ENCODE results near the gene STEEP1. TPM values are rescaled to one million over a fixed set of nuclear protein-coding genes. Genes with fewer than 3 reads are reported as not detected.

The STEEP1 gene
- total RNA-seq, 1 experiment from 2014 or later, result 30.4 TPM

DNA sequence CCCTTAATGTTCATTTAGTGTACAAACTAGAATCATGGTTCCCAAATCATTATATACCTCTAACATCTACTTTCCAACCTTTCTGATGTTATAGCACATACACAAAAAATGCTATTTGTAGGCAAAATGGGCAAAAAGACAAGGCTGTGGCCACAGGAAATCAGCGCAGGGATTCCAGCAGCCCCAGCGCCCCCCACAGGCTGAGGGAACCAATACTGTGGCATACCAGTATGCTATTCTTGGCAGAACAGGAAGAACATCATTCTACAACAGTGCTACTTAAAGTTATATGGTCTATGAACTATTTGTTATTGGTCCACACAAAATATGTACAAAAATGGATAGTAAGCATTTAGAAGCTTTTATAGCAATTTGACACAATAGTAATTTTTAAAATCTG is 25.3 kb downstream of the STEEP1 start:
- no peak overlapping the region for H3T11ph ChIP-seq (ENCODE audit: low read length)
- TF ChIP-seq, protein P1, sequence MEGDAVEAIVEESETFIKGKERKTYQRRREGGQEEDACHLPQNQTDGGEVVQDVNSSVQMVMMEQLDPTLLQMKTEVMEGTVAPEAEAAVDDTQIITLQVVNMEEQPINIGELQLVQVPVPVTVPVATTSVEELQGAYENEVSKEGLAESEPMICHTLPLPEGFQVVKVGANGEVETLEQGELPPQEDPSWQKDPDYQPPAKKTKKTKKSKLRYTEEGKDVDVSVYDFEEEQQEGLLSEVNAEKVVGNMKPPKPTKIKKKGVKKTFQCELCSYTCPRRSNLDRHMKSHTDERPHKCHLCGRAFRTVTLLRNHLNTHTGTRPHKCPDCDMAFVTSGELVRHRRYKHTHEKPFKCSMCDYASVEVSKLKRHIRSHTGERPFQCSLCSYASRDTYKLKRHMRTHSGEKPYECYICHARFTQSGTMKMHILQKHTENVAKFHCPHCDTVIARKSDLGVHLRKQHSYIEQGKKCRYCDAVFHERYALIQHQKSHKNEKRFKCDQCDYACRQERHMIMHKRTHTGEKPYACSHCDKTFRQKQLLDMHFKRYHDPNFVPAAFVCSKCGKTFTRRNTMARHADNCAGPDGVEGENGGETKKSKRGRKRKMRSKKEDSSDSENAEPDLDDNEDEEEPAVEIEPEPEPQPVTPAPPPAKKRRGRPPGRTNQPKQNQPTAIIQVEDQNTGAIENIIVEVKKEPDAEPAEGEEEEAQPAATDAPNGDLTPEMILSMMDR (conservative IDR thresholded peaks at IDR 0.05), result peak; percentile 50
- H3K23me2 ChIP-seq (ENCODE audit: insufficient read length, low read depth, low read length, poor library complexity, severe bottlenecking), result no peaks in the 10 kb centered on the region
- H3K9me3 ChIP-seq (ENCODE audit: control insufficient read depth, low read depth, low read length), result peaks cover 25% of the 10 kb centered on the region
- H2BK15ac ChIP-seq (ENCODE audit: low read depth, low read length), result no peak overlapping the region
- no peak overlapping the region for H3K27ac ChIP-seq (ENCODE audit: insufficient read length, low read depth, low read length)
- H3K4ac ChIP-seq (ENCODE audit: low read depth, low read length), result no peak overlapping the region
- H3K23ac ChIP-seq (ENCODE audit: insufficient read length, low read depth, low read length), result no peak overlapping the region
- H3K4me1 ChIP-seq (ENCODE audit: insufficient read depth, low read length), result no peaks in the 10 kb centered on the region; the same call in 1 of the 2 replicates
- H4K20me1 ChIP-seq (ENCODE audit: control insufficient read depth, insufficient read depth, insufficient read length), result no peaks in the 10 kb centered on the region
- no peak overlapping the region for H2BK5ac ChIP-seq (ENCODE audit: insufficient read length, low read length)
- H3K4me1 Mint-ChIP-seq, result peaks cover 0 to 8% of the 10 kb centered on the region in 2 experiments; a peak in 1 of 4 replicates
- H2BK20ac ChIP-seq (ENCODE audit: low read depth, low read length, poor library complexity, severe bottlenecking), result no peak overlapping the region
- no peak for DNase-seq
- no peak overlapping the region for H2BK12ac ChIP-seq (ENCODE audit: insufficient read length, low read depth, low read length)
- peaks cover 52 to 56% of the 10 kb centered on the region in 2 experiments for H3K9me3 Mint-ChIP-seq
- H3K56ac ChIP-seq (ENCODE audit: insufficient read length, low read depth, low read length), result no peak overlapping the region
- H3K18ac ChIP-seq (ENCODE audit: insufficient read length, low read depth, low read length), result no peak overlapping the region
- no CpG with 5 or more reads among the region's 2 CpGs for WGBS (ENCODE audit: extremely low coverage, insufficient read length, low lambda C conversion rate)
- no peaks in the 10 kb centered on the region for H3K79me2 ChIP-seq (ENCODE audit: insufficient read depth, low read length)
- H3K4me3 Mint-ChIP-seq, result no peak overlapping the region
- H4K8ac ChIP-seq (replicated peaks; ENCODE audit: insufficient read length, low read depth, low read length), result no peak overlapping the region
- no peak overlapping the region for H2AK5ac ChIP-seq (ENCODE audit: insufficient read length, low read length)
- no peak overlapping the region for H3K27ac Mint-ChIP-seq
- H2AFZ ChIP-seq (ENCODE audit: low read length), result no peak overlapping the region
- H2BK120ac ChIP-seq (ENCODE audit: low read depth, low read length, poor library complexity, severe bottlenecking), result no peak overlapping the region
- no peaks in the 10 kb centered on the region for H3K27me3 Mint-ChIP-seq (ENCODE audit: low read depth)
- H3K36me3 Mint-ChIP-seq (ENCODE audit: insufficient read depth in 1 of 3, low read depth in 3 of 3), result peaks cover 9 to 48% (median 17%) of the 10 kb centered on the region in 3 experiments; a peak in 6 of 7 replicates
- H3K14ac ChIP-seq (ENCODE audit: insufficient read depth, low read length), result no peak overlapping the region
- H3K79me1 ChIP-seq (ENCODE audit: insufficient read depth, low read depth, low read length, poor library complexity, severe bottlenecking), result no peaks in the 10 kb centered on the region
- no peak overlapping the region for H3K4me2 ChIP-seq (ENCODE audit: insufficient read depth, insufficient read length, low read length)
- H3K9ac ChIP-seq (ENCODE audit: extremely low read depth, insufficient read length, low read length), result no peak overlapping the region
- H4K91ac ChIP-seq (ENCODE audit: insufficient read length, low read depth, low read length), result no peak overlapping the region
- H3K27me3 ChIP-seq (ENCODE audit: insufficient read depth, low read length), result no peaks in the 10 kb centered on the region
- H4K5ac ChIP-seq (ENCODE audit: insufficient read length, low read depth, low read length), result no peak overlapping the region

Measured in H9 (cell line).